Activated T-helper 2 cell treated with anti-CD3 and anti-CD28 coated beads, Interferon-gamma antibody, Interleukin-2, Interleukin-4, amounts not matched to agents 10 μg/mL and 5 μg/mL and 100 μg/mL, durations not matched to agents 14 hours and 24 hours and 36 hours (primary cell): ENCODE measurements around the gene UBAP2. TPM values are rescaled to one million over a fixed set of nuclear protein-coding genes. Genes with fewer than 3 reads are reported as not detected.

Experiments used
- DNase-seq: peaks from one replicate; pipeline ENCODE4 v3.0.0; 2021; ENCODE audit warnings: low spot score
- H3K27ac Mint-ChIP-seq: one replicate; pipeline ENCODE4 v1.8.0; 2021; ENCODE audit warnings: mixed read lengths
- H3K27me3 Mint-ChIP-seq: one replicate; pipeline ENCODE4 v1.8.0; 2021; ENCODE audit warnings: low read depth, mixed read lengths
- H3K36me3 Mint-ChIP-seq: one replicate; pipeline ENCODE4 v1.8.0; 2021; ENCODE audit warnings: low read depth, mixed read lengths
- H3K4me1 Mint-ChIP-seq: one replicate; pipeline ENCODE4 v1.8.0; 2021; ENCODE audit warnings: low read depth, mixed read lengths
- H3K4me3 Mint-ChIP-seq: one replicate; pipeline ENCODE4 v1.8.0; 2021; ENCODE audit warnings: low read depth, mild to moderate bottlenecking, moderate library complexity, mixed read lengths
- H3K9me3 Mint-ChIP-seq: one replicate; pipeline ENCODE4 v1.8.0; 2021; ENCODE audit warnings: mixed read lengths
- intact Hi-C: fragments of 100-400 bp; cut with micrococcal nuclease; formaldehyde crosslinking; loops from one replicate; pipeline ENCODE4 v1.15.1; 2023
- total RNA-seq: library from RNA; stranded (reverse); gene quantifications from 2 replicates; pipeline ENCODE4 v1.2.3, GENCODE V29; 2022

UBAP2 gene, protein sequence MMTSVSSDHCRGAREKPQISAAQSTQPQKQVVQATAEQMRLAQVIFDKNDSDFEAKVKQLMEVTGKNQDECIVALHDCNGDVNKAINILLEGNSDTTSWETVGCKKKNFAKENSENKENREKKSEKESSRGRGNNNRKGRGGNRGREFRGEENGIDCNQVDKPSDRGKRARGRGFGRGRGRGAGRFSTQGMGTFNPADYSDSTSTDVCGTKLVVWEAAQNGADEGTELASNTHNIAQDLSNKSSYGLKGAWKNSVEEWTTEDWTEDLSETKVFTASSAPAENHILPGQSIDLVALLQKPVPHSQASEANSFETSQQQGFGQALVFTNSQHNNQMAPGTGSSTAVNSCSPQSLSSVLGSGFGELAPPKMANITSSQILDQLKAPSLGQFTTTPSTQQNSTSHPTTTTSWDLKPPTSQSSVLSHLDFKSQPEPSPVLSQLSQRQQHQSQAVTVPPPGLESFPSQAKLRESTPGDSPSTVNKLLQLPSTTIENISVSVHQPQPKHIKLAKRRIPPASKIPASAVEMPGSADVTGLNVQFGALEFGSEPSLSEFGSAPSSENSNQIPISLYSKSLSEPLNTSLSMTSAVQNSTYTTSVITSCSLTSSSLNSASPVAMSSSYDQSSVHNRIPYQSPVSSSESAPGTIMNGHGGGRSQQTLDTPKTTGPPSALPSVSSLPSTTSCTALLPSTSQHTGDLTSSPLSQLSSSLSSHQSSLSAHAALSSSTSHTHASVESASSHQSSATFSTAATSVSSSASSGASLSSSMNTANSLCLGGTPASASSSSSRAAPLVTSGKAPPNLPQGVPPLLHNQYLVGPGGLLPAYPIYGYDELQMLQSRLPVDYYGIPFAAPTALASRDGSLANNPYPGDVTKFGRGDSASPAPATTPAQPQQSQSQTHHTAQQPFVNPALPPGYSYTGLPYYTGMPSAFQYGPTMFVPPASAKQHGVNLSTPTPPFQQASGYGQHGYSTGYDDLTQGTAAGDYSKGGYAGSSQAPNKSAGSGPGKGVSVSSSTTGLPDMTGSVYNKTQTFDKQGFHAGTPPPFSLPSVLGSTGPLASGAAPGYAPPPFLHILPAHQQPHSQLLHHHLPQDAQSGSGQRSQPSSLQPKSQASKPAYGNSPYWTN
- total RNA-seq = 52.8 and 54.8 TPM in 2 replicates

- Mint-ChIP-seq H3K27ac (peak within 1 kb of the TSS; percentile 98), H3K36me3 (peaks cover 11% of the 10 kb centered on the region), H3K4me1 (peaks cover 39% of the 10 kb centered on the region), H3K4me3 (peak within 1 kb of the TSS; percentile 91), H3K27me3 (no peaks in the 10 kb centered on the region), H3K9me3 (no peaks in the 10 kb centered on the region)
- intact Hi-C loops = loop anchor here (1.0 to 2.0 kb wide), 6 partner anchors 77 to 758 kb away; partner anchors contain the start of genes DCAF12, DNAI1, FAM219A and MYORG
- DNase-seq = peak; percentile 96
These were observed at the start of gene UBAP2 for GRCh38 chr9:34048727-34049629. Gene UBAP2, minus strand, starts transcription at chr9:34048887. Its CDS starts 31,739 bp downstream, at chr9:34017148.

DNA sequence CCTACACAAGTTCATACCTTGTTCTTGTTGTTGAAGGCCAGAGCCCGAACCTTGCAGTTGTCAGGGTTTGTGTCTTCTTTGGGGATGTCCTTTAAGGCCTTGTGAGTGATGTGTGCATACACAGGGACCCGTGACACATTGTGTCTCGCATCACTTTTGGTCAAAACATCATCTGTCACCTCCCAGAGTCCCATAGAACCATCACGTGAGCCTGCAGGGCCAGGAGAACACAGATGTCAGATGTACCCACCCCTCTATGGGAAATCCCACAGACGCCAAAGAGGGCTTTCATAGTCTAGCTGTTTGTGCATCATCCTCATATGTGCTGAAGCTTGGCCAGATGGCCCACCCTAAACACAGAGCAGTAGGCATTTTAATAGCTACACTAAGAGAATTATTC is 49.6 kb upstream of the UBAP2 start:
- Mint-ChIP-seq H3K9me3 (no peaks in the 10 kb centered on the region), H3K4me1 (peaks cover 1% of the 10 kb centered on the region), H3K4me3 (no peak overlapping the region), H3K27ac (no peak overlapping the region), H3K27me3 (no peaks in the 10 kb centered on the region), H3K36me3 (peaks cover 40% of the 10 kb centered on the region)
- DNase-seq = no peak
- intact Hi-C loops = no loop called here

DNA sequence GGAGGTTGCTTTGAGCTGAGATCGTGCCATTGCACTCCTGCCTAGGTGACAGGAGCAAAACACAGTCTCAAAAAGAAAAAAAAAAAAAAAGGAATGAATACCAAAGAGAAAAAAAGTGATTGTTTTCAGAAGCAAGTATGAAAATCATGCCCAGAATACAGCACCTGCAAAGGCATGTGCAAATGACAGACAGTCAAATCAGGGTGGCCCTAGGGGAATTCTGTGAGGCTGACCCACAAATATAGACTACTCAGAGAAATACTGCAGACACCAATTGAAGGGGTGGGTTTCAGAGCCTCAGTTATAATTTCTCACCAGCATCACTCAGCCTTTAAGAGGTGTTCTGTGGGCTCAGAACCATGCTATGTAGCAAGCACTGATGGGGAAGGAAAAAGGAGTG is 49.2 kb upstream of the UBAP2 start:
- intact Hi-C loops = no loop called here
- H3K4me1 Mint-ChIP-seq = peaks cover 5% of the 10 kb centered on the region
- peaks cover 45% of the 10 kb centered on the region for H3K36me3 Mint-ChIP-seq
- no peak overlapping the region for H3K4me3 Mint-ChIP-seq
- no peaks in the 10 kb centered on the region for H3K9me3 Mint-ChIP-seq
- H3K27ac Mint-ChIP-seq = peak overlapping the region; percentile 7
- no peaks in the 10 kb centered on the region for H3K27me3 Mint-ChIP-seq
- no peak for DNase-seq

- intact Hi-C loops = no loop called here
- DNase-seq = no peak
- no peaks in the 10 kb centered on the region for H3K27me3 Mint-ChIP-seq
- H3K4me1 Mint-ChIP-seq = peaks cover 10% of the 10 kb centered on the region
- no peak overlapping the region for H3K27ac Mint-ChIP-seq
- no peak overlapping the region for H3K4me3 Mint-ChIP-seq
- peaks cover 47% of the 10 kb centered on the region for H3K36me3 Mint-ChIP-seq
- H3K9me3 Mint-ChIP-seq = no peaks in the 10 kb centered on the region
These were observed 48.1 kb upstream of the UBAP2 start for GRCh38 chr9:34096751-34097150.

DNA sequence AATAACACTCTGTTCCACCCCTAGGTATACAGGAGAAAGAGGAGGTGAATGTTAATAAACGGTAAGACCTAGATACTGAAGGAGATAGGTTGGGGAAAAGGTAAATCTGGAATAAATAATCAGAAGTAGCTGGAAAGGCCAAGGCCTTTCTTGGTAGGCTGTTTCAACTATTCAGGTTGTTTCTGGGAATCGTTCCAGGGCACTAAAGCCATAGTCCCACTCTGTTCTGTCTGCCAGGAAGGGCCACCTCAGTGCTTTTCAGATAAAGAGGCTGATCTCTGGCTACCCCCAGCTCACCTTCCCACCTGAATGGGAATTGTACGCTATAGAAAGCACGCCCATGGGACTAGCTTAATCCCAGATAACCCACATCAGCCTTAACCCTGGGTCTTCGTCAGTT is 44.9 kb upstream of the UBAP2 start:
- Mint-ChIP-seq H3K36me3 (peaks cover 72% of the 10 kb centered on the region), H3K27ac (no peak overlapping the region)

GRCh38 chr9:34089311-34089710 is 40.6 kb upstream of the UBAP2 start:
- peaks cover 17% of the 10 kb centered on the region for H3K4me1 Mint-ChIP-seq
- H3K27ac Mint-ChIP-seq = no peak overlapping the region
- H3K4me3 Mint-ChIP-seq = no peak overlapping the region
- no peaks in the 10 kb centered on the region for H3K9me3 Mint-ChIP-seq
- intact Hi-C loops = no loop called here
- peaks cover 66% of the 10 kb centered on the region for H3K36me3 Mint-ChIP-seq
- no peaks in the 10 kb centered on the region for H3K27me3 Mint-ChIP-seq
- no peak for DNase-seq

More for the DNA sequence above, 44.9 kb upstream of the UBAP2 start:
- Mint-ChIP-seq H3K27me3 (no peaks in the 10 kb centered on the region), H3K4me1 (peaks cover 12% of the 10 kb centered on the region), H3K4me3 (no peak overlapping the region), H3K9me3 (no peaks in the 10 kb centered on the region)
- intact Hi-C loops = no loop called here
- DNase-seq = no peak

GRCh38 chr9:34087370-34087769 is 38.7 kb upstream of the UBAP2 start:
- H3K27ac Mint-ChIP-seq = no peak overlapping the region

GRCh38 chr9:34086864-34087263 is 38.2 kb upstream of the UBAP2 start:
- H3K27ac Mint-ChIP-seq = peak overlapping the region; percentile 2

More at GRCh38 chr9:34087370-34087769, 38.7 kb upstream of the UBAP2 start:
- Mint-ChIP-seq H3K27me3 (no peaks in the 10 kb centered on the region), H3K36me3 (peaks cover 54% of the 10 kb centered on the region), H3K4me1 (peaks cover 13% of the 10 kb centered on the region), H3K4me3 (no peak overlapping the region), H3K9me3 (no peaks in the 10 kb centered on the region)
- no peak for DNase-seq
- intact Hi-C loops = no loop called here

DNA sequence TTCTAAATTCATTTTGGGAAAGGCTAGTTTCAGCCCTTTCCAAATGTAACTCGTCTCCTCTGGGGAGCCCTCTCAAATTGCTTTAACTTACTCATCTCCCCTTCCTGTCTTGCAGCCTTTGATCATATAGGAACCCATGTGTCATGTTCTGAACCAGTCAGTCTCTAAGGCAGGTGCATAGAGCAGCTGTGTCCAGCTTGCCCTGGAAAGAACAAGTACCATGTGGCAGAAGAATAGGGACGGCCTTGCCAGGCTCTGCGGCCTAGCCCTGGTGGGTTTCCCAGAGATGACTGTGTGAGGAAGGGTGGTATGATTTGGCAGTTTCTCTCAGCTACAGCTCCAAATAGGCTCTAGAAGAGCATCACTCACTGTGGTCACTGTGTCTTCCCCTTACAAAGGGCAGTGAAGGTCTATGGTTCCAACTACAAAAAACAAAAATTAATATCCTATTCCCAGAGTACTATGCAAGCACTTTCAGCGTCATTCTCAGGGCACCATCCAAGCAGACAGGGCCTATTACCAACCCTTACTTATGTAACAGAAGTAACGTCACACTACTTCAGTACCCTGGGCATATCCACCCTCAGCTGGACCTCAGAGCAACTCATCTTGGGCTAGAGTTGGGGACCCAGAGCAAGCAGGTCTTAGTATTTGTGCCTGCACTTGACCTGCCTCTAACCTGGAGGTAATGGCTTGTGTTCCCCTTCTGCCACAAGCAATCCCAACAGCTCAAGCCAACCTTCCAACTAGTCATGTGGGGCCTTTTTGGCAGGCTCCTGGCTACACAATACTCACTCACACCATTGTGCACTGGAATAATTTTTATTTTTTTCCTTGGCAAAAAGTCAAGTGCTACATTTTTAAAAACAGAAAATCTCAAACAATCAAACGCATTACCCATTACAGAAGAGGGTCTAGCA is 37.2 kb upstream of the UBAP2 start:
- Mint-ChIP-seq H3K36me3 (peaks cover 39% of the 10 kb centered on the region), H3K4me1 (peaks cover 5% of the 10 kb centered on the region), H3K27ac (no peak overlapping the region), H3K4me3 (no peak overlapping the region), H3K27me3 (no peaks in the 10 kb centered on the region), H3K9me3 (no peaks in the 10 kb centered on the region)
- no peak for DNase-seq
- intact Hi-C loops = no loop called here

More at GRCh38 chr9:34086864-34087263, 38.2 kb upstream of the UBAP2 start:
- no peak for DNase-seq
- intact Hi-C loops = no loop called here
- H3K9me3 Mint-ChIP-seq = no peaks in the 10 kb centered on the region
- H3K27me3 Mint-ChIP-seq = no peaks in the 10 kb centered on the region
- peaks cover 49% of the 10 kb centered on the region for H3K36me3 Mint-ChIP-seq
- peaks cover 8% of the 10 kb centered on the region for H3K4me1 Mint-ChIP-seq
- no peak overlapping the region for H3K4me3 Mint-ChIP-seq

GRCh38 chr9:34084562-34084961 is 35.9 kb upstream of the UBAP2 start:
- no peaks in the 10 kb centered on the region for H3K9me3 Mint-ChIP-seq
- H3K4me3 Mint-ChIP-seq = no peak overlapping the region
- peaks cover 30% of the 10 kb centered on the region for H3K36me3 Mint-ChIP-seq
- H3K27ac Mint-ChIP-seq = no peak overlapping the region
- intact Hi-C loops = no loop called here
- H3K27me3 Mint-ChIP-seq = no peaks in the 10 kb centered on the region
- no peak for DNase-seq
- peaks cover 5% of the 10 kb centered on the region for H3K4me1 Mint-ChIP-seq

DNA sequence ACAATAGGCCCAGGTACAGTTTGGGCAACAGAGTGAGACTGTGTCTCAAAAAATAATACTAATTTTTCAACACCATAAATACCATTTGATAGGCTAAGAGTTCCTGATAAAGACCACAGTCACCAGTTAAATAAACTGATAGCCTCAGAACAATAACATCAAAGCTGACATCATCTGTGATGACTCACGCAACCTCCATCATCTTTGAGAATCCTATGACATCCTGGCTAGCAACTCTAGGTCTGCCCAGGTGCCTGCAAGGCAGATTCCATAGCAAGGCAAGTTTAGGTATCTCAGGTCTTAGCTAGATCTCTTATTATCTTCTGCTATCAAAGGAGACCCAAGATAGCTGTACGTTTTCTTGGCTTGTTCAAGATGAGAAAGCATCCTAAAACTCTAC is 30.5 kb upstream of the UBAP2 start:
- DNase-seq = no peak
- no peaks in the 10 kb centered on the region for H3K9me3 Mint-ChIP-seq
- no peaks in the 10 kb centered on the region for H3K36me3 Mint-ChIP-seq

More for the DNA sequence above, 30.5 kb upstream of the UBAP2 start:
- Mint-ChIP-seq H3K27me3 (no peaks in the 10 kb centered on the region), H3K27ac (no peak overlapping the region), H3K4me1 (no peaks in the 10 kb centered on the region), H3K4me3 (no peak overlapping the region)
- intact Hi-C loops = no loop called here
